Esophagus muscularis mucosa (tissue), 4 donors: Measurements from ENCODE around the gene EIF5B. TPM values are rescaled to one million over a fixed set of nuclear protein-coding genes. Genes with fewer than 3 reads are reported as not detected.
A peak's percentile ranks its signal among the peaks of the same experiment; 100 is the strongest.

Experiments
- DNase-seq: peaks from one replicate; pipeline ENCODE4 v3.0.0-alpha.2; 2017; ENCODE audit errors: extremely low spot score
- H3K27ac ChIP-seq, 4 donors: fragments of 200-600 bp; sonication (generic); replicated peaks in 1 of 4; 1 replicate in 3 of 4; 2 replicates in 1 of 4; pipeline ENCODE4 v1.5.1; 2016 to 2019; ENCODE audit warnings: mild to moderate bottlenecking in 1 of 4
- H3K27me3 ChIP-seq, 4 donors: fragments of 200-600 bp; sonication (generic); one replicate each; pipeline versions ENCODE4 v1.5.1 to v1.6.0; 2016 to 2019
- H3K36me3 ChIP-seq, 4 donors: fragments of 200-600 bp; sonication (generic); one replicate each; pipeline ENCODE4 v1.5.1; 2016 to 2019
- H3K4me1 ChIP-seq, 4 donors: fragments of 200-600 bp; sonication (generic); one replicate each; pipeline ENCODE4 v1.5.1; 2016 to 2019
- H3K4me3 ChIP-seq, 4 donors: fragments of 200-600 bp; sonication (generic); 1 replicate in 2 of 4; 2 replicates in 2 of 4; pipeline ENCODE4 v1.5.1; 2016 to 2019; ENCODE audit warnings: mild to moderate bottlenecking in 4 of 4, moderate library complexity in 1 of 4
- H3K9me3 ChIP-seq, 4 donors: fragments of 200-600 bp; sonication (generic); 1 replicate in 3 of 4; 2 replicates in 1 of 4; pipeline ENCODE4 v1.5.1; 2016 to 2019
- EP300 ChIP-seq: sonication (generic); formaldehyde crosslinking; IDR thresholded peaks from one replicate; pipeline ENCODE4 v1.6.1; 2017; ENCODE audit warnings: antibody characterized with exemption
- POLR2A ChIP-seq: fragments of 450-650 bp; IDR thresholded peaks from one replicate; pipeline ENCODE4 v1.6.1; 2017; ENCODE audit warnings: antibody characterized with exemption, moderate library complexity, mild to moderate bottlenecking, low read depth
- POLR2AphosphoS5 ChIP-seq, 2 donors: sonication (generic); formaldehyde crosslinking; IDR thresholded peaks; one replicate each; pipeline ENCODE4 v1.6.1; 2017; ENCODE audit warnings: antibody characterized with exemption in 2 of 2
- WGBS: methylation state at CpG from one replicate; pipeline ENCODE4 v1.1.5; 2018; 5-methylcytosine and 5-hydroxymethylcytosine counted together
- intact Hi-C: fragments of 100-400 bp; cut with DNase I; formaldehyde crosslinking; loops from one replicate; pipeline ENCODE4 v1.15.1; 2023
- total RNA-seq, 4 donors: library from RNA; depleted of rRNA; stranded (reverse); fragments of >200 nt; gene quantifications; one replicate each; pipeline versions ENCODE4 v1.1.0 to v1.2.1, GENCODE V29; 2016
- TF ChIP-seq, protein P1 (sequence below), 3 experiments: fragments of 200-600 bp in 2 of 3; fragments of 450-650 bp in 1 of 3; sonication (generic) in 2 of 3; IDR thresholded peaks; one replicate each; pipeline ENCODE4 v1.5.1; 2017 to 2019; ENCODE audit warnings: antibody characterized with exemption in 3 of 3, mild to moderate bottlenecking in 2 of 3, moderate library complexity in 1 of 3

The EIF5B gene
- total RNA-seq, 4 donors from 2014 or later = 39.6 to 60.2 (median 47.4) TPM

- WGBS = 81% methylated on average over 2 of the region's 2 CpGs
- H3K4me3 ChIP-seq = no peak overlapping the region
- intact Hi-C loops = loop anchor here (5.0 kb wide), 1 partner anchor 59 kb away; the partner anchor contains the start of gene REV1
- DNase-seq = no peak
- H3K27me3 ChIP-seq = no peaks in the 10 kb centered on the region
- peaks cover 14 to 32% (median 26%) of the 10 kb centered on the region in 4 donors for H3K4me1 ChIP-seq
- TF ChIP-seq POLR2AphosphoS5 (IDR thresholded peaks at IDR 0.05) (no peak), EP300 (no peak), POLR2A (no peak)
- TF ChIP-seq, protein P1, sequence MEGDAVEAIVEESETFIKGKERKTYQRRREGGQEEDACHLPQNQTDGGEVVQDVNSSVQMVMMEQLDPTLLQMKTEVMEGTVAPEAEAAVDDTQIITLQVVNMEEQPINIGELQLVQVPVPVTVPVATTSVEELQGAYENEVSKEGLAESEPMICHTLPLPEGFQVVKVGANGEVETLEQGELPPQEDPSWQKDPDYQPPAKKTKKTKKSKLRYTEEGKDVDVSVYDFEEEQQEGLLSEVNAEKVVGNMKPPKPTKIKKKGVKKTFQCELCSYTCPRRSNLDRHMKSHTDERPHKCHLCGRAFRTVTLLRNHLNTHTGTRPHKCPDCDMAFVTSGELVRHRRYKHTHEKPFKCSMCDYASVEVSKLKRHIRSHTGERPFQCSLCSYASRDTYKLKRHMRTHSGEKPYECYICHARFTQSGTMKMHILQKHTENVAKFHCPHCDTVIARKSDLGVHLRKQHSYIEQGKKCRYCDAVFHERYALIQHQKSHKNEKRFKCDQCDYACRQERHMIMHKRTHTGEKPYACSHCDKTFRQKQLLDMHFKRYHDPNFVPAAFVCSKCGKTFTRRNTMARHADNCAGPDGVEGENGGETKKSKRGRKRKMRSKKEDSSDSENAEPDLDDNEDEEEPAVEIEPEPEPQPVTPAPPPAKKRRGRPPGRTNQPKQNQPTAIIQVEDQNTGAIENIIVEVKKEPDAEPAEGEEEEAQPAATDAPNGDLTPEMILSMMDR (IDR thresholded peaks at IDR 0.05) = no peak
- H3K27ac ChIP-seq = no peak overlapping the region
- H3K9me3 ChIP-seq = no peaks in the 10 kb centered on the region
- peaks cover 6 to 56% (median 15%) of the 10 kb centered on the region in 4 donors for H3K36me3 ChIP-seq
These were observed 96.2 kb downstream of the EIF5B start for GRCh38 chr2:99433340-99433739.

DNA sequence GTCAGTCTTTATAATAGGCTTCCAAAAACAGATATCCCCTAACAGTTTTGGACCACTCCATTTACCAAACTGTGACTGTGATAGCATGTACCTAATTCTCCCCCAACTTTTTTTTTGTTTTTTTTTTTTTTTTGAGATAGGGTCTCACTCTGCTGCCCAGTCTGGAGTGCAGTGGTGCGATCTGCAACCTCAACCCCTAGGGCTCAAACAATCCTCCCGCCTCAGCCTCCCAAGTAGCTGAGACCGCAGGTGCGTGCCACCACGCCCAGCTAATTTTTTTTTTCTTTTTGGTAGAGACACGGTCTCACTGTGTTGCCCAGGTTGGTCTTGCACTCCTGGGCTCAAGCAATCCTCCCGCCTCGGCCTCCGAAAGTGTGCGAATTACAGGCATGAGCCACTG, 99.7 kb downstream of the EIF5B start:
- WGBS = 99% methylated on average over 10 of the region's 10 CpGs
- H3K4me1 ChIP-seq = peaks cover 2 to 14% (median 7%) of the 10 kb centered on the region in 4 donors
- intact Hi-C loops = no loop called here
- DNase-seq = no peak
- H3K27ac ChIP-seq = no peak overlapping the region
- no peaks in the 10 kb centered on the region for H3K9me3 ChIP-seq
- no peaks in the 10 kb centered on the region for H3K27me3 ChIP-seq
- TF ChIP-seq POLR2A = no peak
- H3K36me3 ChIP-seq = peaks cover 9 to 43% (median 23%) of the 10 kb centered on the region in 4 donors
- H3K4me3 ChIP-seq = no peak overlapping the region

- Histone ChIP-seq H3K36me3 (peaks cover 9 to 42% (median 27%) of the 10 kb centered on the region in 4 donors), H3K4me1 (peaks cover 0 to 11% (median 3%) of the 10 kb centered on the region in 4 donors), H3K9me3 (no peaks in the 10 kb centered on the region), H3K4me3 (no peak overlapping the region), H3K27ac (no peak overlapping the region), H3K27me3 (no peaks in the 10 kb centered on the region)
- TF ChIP-seq POLR2AphosphoS5 (IDR thresholded peaks at IDR 0.05) = no peak
- TF ChIP-seq EP300 = no peak
- no peak for TF ChIP-seq POLR2A
- TF ChIP-seq, protein P1 (IDR thresholded peaks at IDR 0.05) = no peak
- 78% methylated on average over 4 of the region's 4 CpGs for WGBS
- no peak for DNase-seq
- intact Hi-C loops = no loop called here
These were observed 102.8 kb downstream of the EIF5B start for GRCh38 chr2:99439971-99440505.

- 41% methylated on average over 1 of the region's 1 CpG for WGBS
- Histone ChIP-seq H3K4me3 (no peak overlapping the region), H3K27me3 (no peaks in the 10 kb centered on the region), H3K9me3 (no peaks in the 10 kb centered on the region), H3K27ac (no peak overlapping the region), H3K36me3 (peaks cover 9 to 42% (median 27%) of the 10 kb centered on the region in 4 donors), H3K4me1 (peaks cover 0 to 11% (median 3%) of the 10 kb centered on the region in 4 donors)
- TF ChIP-seq EP300 = no peak
- TF ChIP-seq POLR2A = no peak
- TF ChIP-seq, protein P1 (IDR thresholded peaks at IDR 0.05) = peak; percentile 39 to 54 (median 43)
- intact Hi-C loops = no loop called here
- no peak for DNase-seq
These were observed 105.6 kb downstream of the EIF5B start for GRCh38 chr2:99442837-99443236.

DNA sequence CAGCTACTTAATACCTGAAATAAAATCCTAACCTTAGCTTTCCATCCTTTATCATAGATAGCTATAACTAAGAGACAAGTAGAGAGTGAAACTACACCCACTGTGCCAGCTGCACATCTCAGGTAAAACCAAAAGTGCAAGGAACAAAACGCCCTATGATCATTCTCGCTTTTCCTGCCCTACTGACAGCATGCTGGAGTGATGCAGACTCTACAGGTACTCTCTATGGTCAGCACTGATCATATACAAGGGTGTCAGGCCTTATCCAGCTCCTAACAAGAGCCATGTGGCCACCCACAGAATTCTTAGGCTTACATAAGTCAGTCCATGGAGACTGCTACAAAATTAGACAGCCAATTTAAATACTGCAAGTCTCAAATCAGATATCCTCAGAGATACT, 107.0 kb downstream of the EIF5B start:
- Histone ChIP-seq H3K27me3 (no peaks in the 10 kb centered on the region), H3K9me3 (no peaks in the 10 kb centered on the region), H3K27ac (peak overlapping the region in 1 of 4 donors; percentile 45), H3K36me3 (peaks cover 0 to 44% (median 28%) of the 10 kb centered on the region in 4 donors), H3K4me1 (peaks cover 0 to 11% (median 6%) of the 10 kb centered on the region in 4 donors), H3K4me3 (no peak overlapping the region)
- no peak for DNase-seq
- intact Hi-C loops = no loop called here
- TF ChIP-seq POLR2AphosphoS5 (IDR thresholded peaks at IDR 0.05) (no peak), POLR2A (no peak), EP300 (no peak)
- TF ChIP-seq, protein P1 (IDR thresholded peaks at IDR 0.05) = no peak
- 76% methylated on average over 2 of the region's 2 CpGs for WGBS
